Nephron progenitor cell (in vitro differentiated cells): ENCODE measurements around the gene CCL21.
A peak's percentile ranks its signal among the peaks of the same experiment; 100 is the strongest.
"Not testable (repeated sequence)": the region's sequence is repeated elsewhere in the genome, so short reads cannot be mapped to it uniquely, and the experiment has no call there.

Experiments used
- DNase-seq: peaks from one replicate; pipeline ENCODE4 v3.0.0; 2021
- H3K27ac Mint-ChIP-seq: 2 replicates; pipeline ENCODE4 v1.8.0; 2021; ENCODE audit warnings: mild to moderate bottlenecking, moderate library complexity, mixed read lengths
- H3K27me3 Mint-ChIP-seq: 2 replicates; pipeline ENCODE4 v1.8.0; 2021; ENCODE audit warnings: mild to moderate bottlenecking, low read depth, mixed read lengths; ENCODE audit not compliant: poor library complexity
- H3K36me3 Mint-ChIP-seq: 2 replicates; pipeline ENCODE4 v1.8.0; 2021; ENCODE audit warnings: low read depth, mixed read lengths
- H3K4me1 Mint-ChIP-seq: 2 replicates; pipeline ENCODE4 v1.8.0; 2021; ENCODE audit warnings: mixed read lengths
- H3K4me3 Mint-ChIP-seq: 2 replicates; pipeline ENCODE4 v1.8.0; 2021; ENCODE audit warnings: mild to moderate bottlenecking, moderate library complexity, mixed read lengths
- H3K9me3 Mint-ChIP-seq: 2 replicates; pipeline ENCODE4 v1.8.0; 2021; ENCODE audit warnings: mild to moderate bottlenecking, moderate library complexity, mixed read lengths
- CTCF ChIP-seq: fragments of 200-600 bp; sonication (generic); IDR thresholded peaks from 2 replicates; pipeline ENCODE4 v1.5.0; 2021; ENCODE audit warnings: antibody characterized with exemption

The CCL21 gene

GRCh38 chr9:34741628-34742027, 31.7 kb upstream of the CCL21 start:
- H3K27me3 Mint-ChIP-seq, result peaks cover 13% of the 10 kb centered on the region
- no peak for TF ChIP-seq CTCF
- H3K27ac Mint-ChIP-seq, result no peak overlapping the region
- peaks cover 5% of the 10 kb centered on the region for H3K36me3 Mint-ChIP-seq
- H3K4me1 Mint-ChIP-seq, result peaks cover 8% of the 10 kb centered on the region
- H3K4me3 Mint-ChIP-seq, result no peak overlapping the region
- peaks cover 9% of the 10 kb centered on the region for H3K9me3 Mint-ChIP-seq
- no peak for DNase-seq

- H3K27me3 Mint-ChIP-seq, result peaks cover 20% of the 10 kb centered on the region
Measured at GRCh38 chr9:34740176-34740575, 30.2 kb upstream of the CCL21 start.

GRCh38 chr9:34737677-34738260, 27.8 kb upstream of the CCL21 start:
- Mint-ChIP-seq H3K27me3 (peaks cover 13% of the 10 kb centered on the region), H3K9me3 (peaks cover 9% of the 10 kb centered on the region), H3K4me1 (peaks cover 13% of the 10 kb centered on the region), H3K27ac (no peak overlapping the region), H3K4me3 (no peak overlapping the region), H3K36me3 (peaks cover 5% of the 10 kb centered on the region)
- DNase-seq, result no peak
- no peak for TF ChIP-seq CTCF

More at GRCh38 chr9:34740176-34740575, 30.2 kb upstream of the CCL21 start:
- H3K4me3 Mint-ChIP-seq, DNase-seq, H3K27ac Mint-ChIP-seq, H3K4me1 Mint-ChIP-seq, H3K9me3 Mint-ChIP-seq, H3K36me3 Mint-ChIP-seq: not testable (repeated sequence)

- peak overlapping the region; percentile 89 for H3K27ac Mint-ChIP-seq
- peaks cover 4% of the 10 kb centered on the region for H3K9me3 Mint-ChIP-seq
- TF ChIP-seq CTCF, result no peak
- peaks cover 13% of the 10 kb centered on the region for H3K4me1 Mint-ChIP-seq
- no peak overlapping the region for H3K4me3 Mint-ChIP-seq
- DNase-seq, result no peak
- peaks cover 15% of the 10 kb centered on the region for H3K27me3 Mint-ChIP-seq
- peaks cover 5% of the 10 kb centered on the region for H3K36me3 Mint-ChIP-seq
Measured at GRCh38 chr9:34734720-34735119, 24.8 kb upstream of the CCL21 start.

GRCh38 chr9:34732886-34733285, 22.9 kb upstream of the CCL21 start:
- DNase-seq, result no peak
- Mint-ChIP-seq H3K27me3 (peaks cover 19% of the 10 kb centered on the region), H3K27ac (no peak overlapping the region), H3K4me1 (peaks cover 13% of the 10 kb centered on the region), H3K36me3 (no peaks in the 10 kb centered on the region), H3K9me3 (no peaks in the 10 kb centered on the region), H3K4me3 (no peak overlapping the region)
- TF ChIP-seq CTCF, result no peak

GRCh38 chr9:34732478-34732877, 22.5 kb upstream of the CCL21 start:
- H3K27ac Mint-ChIP-seq, result no peak overlapping the region
- no peak for DNase-seq
- H3K36me3 Mint-ChIP-seq, result no peaks in the 10 kb centered on the region
- no peaks in the 10 kb centered on the region for H3K9me3 Mint-ChIP-seq
- H3K27me3 Mint-ChIP-seq, result peaks cover 23% of the 10 kb centered on the region
- peaks cover 13% of the 10 kb centered on the region for H3K4me1 Mint-ChIP-seq
- H3K4me3 Mint-ChIP-seq, result no peak overlapping the region
- no peak for TF ChIP-seq CTCF
